Fibroblast of peridontal ligament (primary cell): ENCODE results near the gene DUSP3.

Experiments used
- DNase-seq: peaks from one replicate; pipeline ENCODE4 v3.0.0-alpha.2; 2010; ENCODE audit errors: extremely low read depth

Gene DUSP3

GRCh38 chr17:43769426-43769825 lies 9.4 kb downstream of the DUSP3 start:
- no peak for DNase-seq

GRCh38 chr17:43768943-43769342 lies 9.8 kb downstream of the DUSP3 start:
- no peak for DNase-seq

- DNase-seq = no peak
Measured at GRCh38 chr17:43768382-43768781, 10.4 kb downstream of the DUSP3 start.

GRCh38 chr17:43767713-43768059 lies 11.1 kb downstream of the DUSP3 start:
- no peak for DNase-seq

GRCh38 chr17:43767053-43767712 lies 11.6 kb downstream of the DUSP3 start:
- no peak for DNase-seq

- DNase-seq = peak; percentile 66
Measured at GRCh38 chr17:43766413-43767052, 12.2 kb downstream of the DUSP3 start.

- peak; percentile 95 for DNase-seq
Measured at GRCh38 chr17:43760254-43760852, 18.4 kb downstream of the DUSP3 start.

- no peak for DNase-seq
Measured at GRCh38 chr17:43759836-43760235, 18.9 kb downstream of the DUSP3 start.

- DNase-seq = no peak
Measured at GRCh38 chr17:43758497-43759174, 20.1 kb downstream of the DUSP3 start, which contains the start of gene SOST. Gene SOST (minus strand): TSS chr17:43758791. CDS start chr17:43758741, 50 bp downstream.

- no peak for DNase-seq
Measured at GRCh38 chr17:43758086-43758485, 20.7 kb downstream of the DUSP3 start.

- no peak for DNase-seq
Measured at GRCh38 chr17:43757171-43757660, 21.6 kb downstream of the DUSP3 start.

GRCh38 chr17:43756201-43756600 lies 22.6 kb downstream of the DUSP3 start:
- DNase-seq = no peak

- DNase-seq = no peak
Measured at GRCh38 chr17:43755389-43755875, 23.3 kb downstream of the DUSP3 start.

- no peak for DNase-seq
Measured at GRCh38 chr17:43754947-43755346, 23.8 kb downstream of the DUSP3 start.

- peak; percentile 15 for DNase-seq
Measured at GRCh38 chr17:43753493-43754129, 25.2 kb downstream of the DUSP3 start.

- no peak for DNase-seq
Measured at GRCh38 chr17:43750153-43750552, 28.6 kb downstream of the DUSP3 start.

- no peak for DNase-seq
Measured at GRCh38 chr17:43745541-43745940, 33.2 kb downstream of the DUSP3 start.

- DNase-seq = no peak
Measured at GRCh38 chr17:43741636-43742035, 37.1 kb downstream of the DUSP3 start.

- DNase-seq = peak; percentile 75
Measured at GRCh38 chr17:43740541-43740940, 38.2 kb downstream of the DUSP3 start.

- peak; percentile 56 for DNase-seq
Measured at GRCh38 chr17:43737722-43738121, 41.1 kb downstream of the DUSP3 start.

GRCh38 chr17:43736389-43736788 lies 42.4 kb downstream of the DUSP3 start:
- no peak for DNase-seq

GRCh38 chr17:43734376-43734775 lies 44.4 kb downstream of the DUSP3 start:
- peak; percentile 96 for DNase-seq
